ENCODE results near the gene LSAMP. TPM values are rescaled to one million over a fixed set of nuclear protein-coding genes. Genes with fewer than 3 reads are reported as not detected.

The LSAMP gene
- total RNA-seq, 2 experiments from 2014 or later: not detected

GRCh38 chr3:116374901-116375300 is 70.4 kb downstream of the LSAMP start:
- ChIA-PET POLR2A (no interaction called here), CTCF (no interaction called here)

GRCh38 chr3:116367761-116368395 is 77.4 kb downstream of the LSAMP start:
- ChIA-PET CTCF (interaction anchor here (0.6 kb wide), 1 partner anchor 32 kb away, joined by 3 read pairs; no protein-coding TSS in a partner anchor), POLR2A (no interaction called here)

- ChIA-PET CTCF (no interaction called here), POLR2A (no interaction called here)
These were observed 89.2 kb downstream of the LSAMP start for GRCh38 chr3:116356056-116356455.

GRCh38 chr3:116354382-116354781 is 90.9 kb downstream of the LSAMP start:
- ChIA-PET POLR2A (no interaction called here), CTCF (no interaction called here)

- POLR2A ChIA-PET: no interaction called here
- CTCF ChIA-PET: no interaction called here
These were observed 95.1 kb downstream of the LSAMP start for GRCh38 chr3:116350119-116350733.

- ChIA-PET CTCF (no interaction called here), POLR2A (no interaction called here)
These were observed 97.1 kb downstream of the LSAMP start for GRCh38 chr3:116348216-116348615.

- CTCF ChIA-PET: no interaction called here
- POLR2A ChIA-PET: no interaction called here
These were observed 102.8 kb downstream of the LSAMP start for GRCh38 chr3:116342499-116342898.

- ChIA-PET CTCF (no interaction called here), POLR2A (no interaction called here)
These were observed 103.4 kb downstream of the LSAMP start for GRCh38 chr3:116341899-116342298.

- ChIA-PET POLR2A (no interaction called here), CTCF (no interaction called here)
These were observed 103.9 kb downstream of the LSAMP start for GRCh38 chr3:116341381-116341780.

GRCh38 chr3:116340680-116341216 is 104.5 kb downstream of the LSAMP start:
- ChIA-PET POLR2A (no interaction called here), CTCF (no interaction called here)

- ChIA-PET POLR2A (no interaction called here), CTCF (no interaction called here)
These were observed 105.8 kb downstream of the LSAMP start for GRCh38 chr3:116339441-116340028.

GRCh38 chr3:116338713-116339112 is 106.6 kb downstream of the LSAMP start:
- ChIA-PET CTCF (no interaction called here), POLR2A (no interaction called here)

- CTCF ChIA-PET: no interaction called here
- POLR2A ChIA-PET: no interaction called here
These were observed 108.1 kb downstream of the LSAMP start for GRCh38 chr3:116337229-116337628.

- ChIA-PET POLR2A (no interaction called here), CTCF (no interaction called here)
These were observed 113.9 kb downstream of the LSAMP start for GRCh38 chr3:116331380-116331779.

- CTCF ChIA-PET: no interaction called here
- POLR2A ChIA-PET: interaction anchor here (0.6 kb wide), 1 partner anchor 28 kb away, joined by 3 read pairs; no protein-coding TSS in a partner anchor
These were observed 122.4 kb downstream of the LSAMP start for GRCh38 chr3:116322750-116323375.

GRCh38 chr3:116318370-116318769 is 126.9 kb downstream of the LSAMP start:
- CTCF ChIA-PET: no interaction called here

GRCh38 chr3:116316771-116317170 is 128.5 kb downstream of the LSAMP start:
- ChIA-PET CTCF (no interaction called here), POLR2A (no interaction called here)

More at GRCh38 chr3:116318370-116318769, 126.9 kb downstream of the LSAMP start:
- POLR2A ChIA-PET: no interaction called here

- ChIA-PET POLR2A (no interaction called here), CTCF (no interaction called here)
These were observed 130.8 kb downstream of the LSAMP start for GRCh38 chr3:116314476-116314875.

- POLR2A ChIA-PET: no interaction called here
- CTCF ChIA-PET: no interaction called here
These were observed 138.6 kb downstream of the LSAMP start for GRCh38 chr3:116306720-116307119.

- ChIA-PET CTCF (no interaction called here), POLR2A (no interaction called here)
These were observed 139.1 kb downstream of the LSAMP start for GRCh38 chr3:116306149-116306548.

- POLR2A ChIA-PET: no interaction called here
These were observed 143.1 kb downstream of the LSAMP start for GRCh38 chr3:116302087-116302747.

More at GRCh38 chr3:116302087-116302747, 143.1 kb downstream of the LSAMP start:
- CTCF ChIA-PET: no interaction called here
